Stimulated activated CD8-positive, alpha-beta memory T cell treated with anti-CD3 and anti-CD28 coated beads, Interleukin-4, amount 100 ng/mL, for 1 hour (primary cell): ENCODE measurements around the gene LMOD3.
A peak's percentile ranks its signal among the peaks of the same experiment; 100 is the strongest.

Source experiments
- DNase-seq, 2 donors: peaks; one replicate each; pipeline ENCODE4 v3.0.0-alpha.2; 2020; ENCODE audit warnings: low read depth in 2 of 2, low spot score in 1 of 2

The LMOD3 gene

GRCh38 chr3:69126216-69126615, 3.8 kb upstream of the LMOD3 start:
- no peak for DNase-seq

GRCh38 chr3:69121950-69122349, 445 bp downstream of the LMOD3 start:
- no peak for DNase-seq

GRCh38 chr3:69121513-69121912, 882 bp downstream of the LMOD3 start:
- DNase-seq, result no peak

GRCh38 chr3:69120879-69121464, 1.4 kb downstream of the LMOD3 start:
- peak; percentile 65 to 71 for DNase-seq

GRCh38 chr3:69119681-69120080, 2.7 kb downstream of the LMOD3 start:
- no peak for DNase-seq

- no peak for DNase-seq
These were observed 3.3 kb downstream of the LMOD3 start for GRCh38 chr3:69119138-69119537.

- no peak for DNase-seq
These were observed 3.8 kb downstream of the LMOD3 start for GRCh38 chr3:69118555-69118954.

GRCh38 chr3:69116897-69117296, 5.5 kb downstream of the LMOD3 start:
- no peak for DNase-seq

GRCh38 chr3:69116162-69116561, 6.2 kb downstream of the LMOD3 start:
- DNase-seq, result no peak

GRCh38 chr3:69115731-69116130, 6.7 kb downstream of the LMOD3 start:
- DNase-seq, result no peak

GRCh38 chr3:69113536-69113935, 8.9 kb downstream of the LMOD3 start:
- DNase-seq, result no peak

GRCh38 chr3:69110941-69111546, 11.4 kb downstream of the LMOD3 start:
- no peak for DNase-seq

- DNase-seq, result no peak
These were observed 13.6 kb downstream of the LMOD3 start for GRCh38 chr3:69108811-69109210.

- DNase-seq, result no peak
These were observed 14.6 kb downstream of the LMOD3 start for GRCh38 chr3:69107841-69108240.

- no peak for DNase-seq
These were observed 17.1 kb downstream of the LMOD3 start for GRCh38 chr3:69105320-69105719.

GRCh38 chr3:69104586-69104985, 17.8 kb downstream of the LMOD3 start:
- no peak for DNase-seq

- DNase-seq, result no peak
These were observed 19.3 kb downstream of the LMOD3 start for GRCh38 chr3:69103123-69103522.

- DNase-seq, result no peak
These were observed 20.0 kb downstream of the LMOD3 start for GRCh38 chr3:69102384-69102783.

GRCh38 chr3:69099576-69099975, 22.8 kb downstream of the LMOD3 start:
- DNase-seq, result no peak

GRCh38 chr3:69097407-69098086, 24.8 kb downstream of the LMOD3 start:
- DNase-seq, result no peak

- DNase-seq, result no peak
These were observed 26.1 kb downstream of the LMOD3 start for GRCh38 chr3:69096299-69096698.

GRCh38 chr3:69095636-69096035, 26.8 kb downstream of the LMOD3 start:
- DNase-seq, result no peak
